GM12878 (cell line): ENCODE measurements around the gene LBHD1.

ENCODE experiments used
- PAX8 ChIP-seq: fragments of 450-650 bp; IDR thresholded peaks from 2 replicates; pipeline ENCODE4 v1.6.1; 2017; ENCODE audit warnings: mild to moderate bottlenecking, moderate library complexity
- TF ChIP-seq, protein P1 (sequence below): IDR thresholded peaks from 2 replicates; pipeline ENCODE4 v1.6.1; 2011; ENCODE audit warnings: borderline replicate concordance, low read depth, mild to moderate bottlenecking, moderate library complexity, mixed read lengths, low read length; ENCODE audit not compliant: insufficient read depth; ENCODE audit errors: extremely low read length

DNA sequence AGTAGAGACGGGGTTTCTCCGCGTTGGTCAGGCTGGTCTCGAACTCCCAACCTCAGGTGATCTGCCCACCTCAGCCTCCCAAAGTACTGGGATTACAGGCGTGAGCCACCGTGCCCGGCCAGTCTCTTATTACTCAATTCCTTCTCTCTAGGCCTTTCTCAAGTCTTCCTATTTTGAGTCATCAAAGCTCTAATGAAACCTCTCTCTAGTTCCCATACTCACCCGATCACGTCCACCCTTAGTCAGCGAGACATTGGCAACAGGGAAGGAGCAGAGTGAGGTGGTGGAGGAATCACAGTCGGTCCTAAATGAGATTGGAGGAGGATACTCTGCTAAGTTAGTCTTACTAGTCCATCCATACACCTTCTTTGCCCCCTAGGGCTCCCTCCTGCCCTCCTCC is 30.2 kb upstream of the LBHD1 start:
- TF ChIP-seq, protein P1, sequence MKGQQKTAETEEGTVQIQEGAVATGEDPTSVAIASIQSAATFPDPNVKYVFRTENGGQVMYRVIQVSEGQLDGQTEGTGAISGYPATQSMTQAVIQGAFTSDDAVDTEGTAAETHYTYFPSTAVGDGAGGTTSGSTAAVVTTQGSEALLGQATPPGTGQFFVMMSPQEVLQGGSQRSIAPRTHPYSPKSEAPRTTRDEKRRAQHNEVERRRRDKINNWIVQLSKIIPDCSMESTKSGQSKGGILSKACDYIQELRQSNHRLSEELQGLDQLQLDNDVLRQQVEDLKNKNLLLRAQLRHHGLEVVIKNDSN = no peak
- TF ChIP-seq PAX8 = no peak
